NCI-H1105 treated with DMSO at 0.1 percent for 48 hours (cell line): ENCODE measurements around the gene DUSP9.
A peak's percentile ranks its signal among the peaks of the same experiment; 100 is the strongest.

Experiments used
- DNase-seq: peaks from one replicate; lab custom pipeline; 2025; lab: John Stamatoyannopoulos, UW

DUSP9 gene

DNA sequence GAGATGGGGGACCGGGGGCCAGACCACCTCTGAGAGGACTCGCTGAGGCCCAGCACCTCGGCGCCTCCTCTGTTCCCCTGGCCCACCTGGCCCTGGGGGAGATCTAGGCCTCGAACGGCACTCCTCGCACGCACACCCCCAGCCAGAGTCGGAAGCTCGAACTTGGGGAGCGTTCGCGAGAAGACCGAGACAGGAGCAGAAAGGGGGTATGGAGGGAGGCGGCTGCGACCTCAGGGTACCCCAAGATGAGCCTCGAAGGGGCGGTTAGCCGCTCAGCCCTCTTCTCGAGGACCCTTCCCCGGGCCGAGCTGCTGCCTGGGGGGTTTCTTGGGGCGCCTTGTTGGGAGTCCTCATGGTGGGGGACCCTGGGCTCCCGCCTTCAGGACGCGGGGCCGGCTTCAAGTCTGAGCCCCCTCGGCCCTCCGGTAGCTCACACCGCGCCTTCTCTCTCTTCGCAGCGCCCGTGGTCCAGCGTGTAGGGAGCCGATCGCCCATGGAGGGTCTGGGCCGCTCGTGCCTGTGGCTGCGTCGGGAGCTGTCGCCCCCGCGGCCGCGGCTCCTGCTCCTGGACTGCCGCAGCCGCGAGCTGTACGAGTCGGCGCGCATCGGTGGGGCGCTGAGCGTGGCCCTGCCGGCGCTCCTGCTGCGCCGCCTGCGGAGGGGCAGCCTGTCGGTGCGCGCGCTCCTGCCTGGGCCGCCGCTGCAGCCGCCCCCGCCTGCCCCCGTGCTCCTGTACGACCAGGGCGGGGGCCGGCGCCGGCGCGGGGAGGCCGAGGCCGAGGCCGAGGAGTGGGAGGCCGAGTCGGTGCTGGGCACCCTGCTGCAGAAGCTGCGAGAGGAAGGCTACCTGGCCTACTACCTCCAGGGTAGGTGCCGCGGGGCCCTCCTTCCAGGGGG is 706 bp downstream of the DUSP9 start:
- no peak for DNase-seq

- DNase-seq = no peak
Measured at GRCh38 chrX:153648358-153649177, 1.6 kb downstream of the DUSP9 start.

DNA sequence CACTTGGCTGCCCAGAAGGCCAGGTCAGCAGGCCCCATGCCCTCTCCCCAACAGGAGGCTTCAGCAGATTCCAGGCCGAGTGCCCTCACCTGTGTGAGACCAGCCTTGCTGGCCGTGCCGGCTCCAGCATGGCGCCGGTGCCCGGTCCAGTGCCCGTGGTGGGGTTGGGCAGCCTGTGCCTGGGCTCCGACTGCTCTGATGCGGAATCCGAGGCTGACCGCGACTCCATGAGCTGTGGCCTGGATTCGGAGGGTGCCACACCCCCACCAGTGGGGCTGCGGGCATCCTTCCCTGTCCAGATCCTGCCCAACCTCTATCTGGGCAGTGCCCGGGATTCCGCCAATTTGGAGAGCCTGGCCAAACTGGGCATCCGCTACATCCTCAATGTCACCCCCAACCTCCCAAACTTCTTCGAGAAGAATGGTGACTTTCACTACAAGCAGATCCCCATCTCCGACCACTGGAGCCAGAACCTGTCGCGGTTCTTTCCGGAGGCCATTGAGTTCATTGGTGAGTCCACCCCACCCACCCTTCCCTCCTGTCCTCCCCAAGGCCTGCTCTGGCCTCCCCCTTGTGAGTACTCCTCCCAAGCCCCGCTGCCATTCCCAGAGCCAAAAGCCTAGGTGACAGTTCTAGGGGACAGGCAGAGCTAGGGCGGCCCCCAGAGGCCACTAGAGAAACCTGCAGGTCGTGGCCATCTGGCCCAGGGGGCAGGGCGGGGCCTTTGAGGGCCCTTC is 2.3 kb downstream of the DUSP9 start:
- DNase-seq = peak; percentile 37

GRCh38 chrX:153649915-153650782 is 3.1 kb downstream of the DUSP9 start:
- DNase-seq = no peak

DNA sequence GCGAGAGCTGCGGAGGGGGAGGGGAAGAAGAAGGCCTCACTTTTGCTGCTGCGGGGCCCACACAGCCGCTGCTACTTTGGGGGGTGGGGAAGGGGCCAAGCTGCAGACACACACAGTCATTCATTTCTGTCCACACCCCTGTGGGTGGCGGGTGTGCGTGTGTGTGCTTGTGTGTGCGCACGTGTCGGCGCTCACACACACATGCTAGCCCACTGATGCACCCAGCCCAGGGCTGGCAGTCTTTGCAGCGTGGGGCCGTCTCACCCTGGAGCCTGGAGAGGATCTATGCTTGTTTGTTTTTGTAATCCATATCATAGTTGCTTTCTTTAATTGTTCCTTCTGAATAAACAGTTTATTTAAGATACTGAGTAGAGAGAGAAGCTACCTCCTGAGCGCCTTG is 4.0 kb downstream of the DUSP9 start:
- no peak for DNase-seq

DNA sequence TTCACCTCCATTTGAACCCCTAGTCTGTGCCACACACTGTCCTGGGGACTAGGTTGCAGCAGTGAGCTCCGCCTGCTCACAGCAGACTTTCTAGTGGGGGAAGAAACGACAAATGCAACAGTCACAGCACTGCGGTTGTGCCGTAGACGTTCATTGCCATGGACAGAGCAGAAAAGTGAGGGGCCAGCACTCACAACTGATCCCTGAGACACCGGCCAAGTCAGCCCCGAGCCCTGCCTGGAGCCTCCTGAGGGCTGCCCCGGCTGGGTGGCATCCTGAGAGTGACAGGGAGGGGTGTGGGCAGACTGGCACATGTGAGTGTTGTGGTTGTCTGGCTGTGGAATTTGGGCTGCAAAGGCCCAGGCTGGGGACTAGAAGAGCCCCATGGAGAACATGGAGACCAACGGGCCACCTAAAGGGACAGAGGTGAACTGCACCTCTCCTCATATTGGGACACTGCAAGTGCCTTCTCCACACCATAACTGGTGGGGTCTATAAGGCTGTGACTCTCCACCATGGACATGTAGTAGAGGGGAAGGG is 4.6 kb downstream of the DUSP9 start:
- no peak for DNase-seq

DNA sequence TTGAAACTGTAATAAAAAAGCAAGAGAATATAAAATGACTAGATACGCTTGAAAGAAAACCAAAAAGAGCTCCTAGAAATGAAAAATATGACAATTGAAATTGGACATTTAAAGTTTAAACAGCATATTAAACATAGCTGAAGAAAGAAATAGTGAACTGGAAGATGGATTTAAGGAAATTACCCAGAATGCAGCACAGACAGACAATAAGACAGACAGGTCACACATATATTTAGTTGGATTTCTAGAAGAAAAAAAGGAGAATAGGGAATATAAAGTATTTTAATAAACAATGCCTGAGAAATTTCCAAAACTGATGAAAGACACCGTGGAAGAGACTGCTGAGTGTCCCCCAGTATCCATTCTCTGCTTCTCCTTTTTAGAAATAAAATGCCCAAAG is 6.6 kb downstream of the DUSP9 start:
- no peak for DNase-seq

DNA sequence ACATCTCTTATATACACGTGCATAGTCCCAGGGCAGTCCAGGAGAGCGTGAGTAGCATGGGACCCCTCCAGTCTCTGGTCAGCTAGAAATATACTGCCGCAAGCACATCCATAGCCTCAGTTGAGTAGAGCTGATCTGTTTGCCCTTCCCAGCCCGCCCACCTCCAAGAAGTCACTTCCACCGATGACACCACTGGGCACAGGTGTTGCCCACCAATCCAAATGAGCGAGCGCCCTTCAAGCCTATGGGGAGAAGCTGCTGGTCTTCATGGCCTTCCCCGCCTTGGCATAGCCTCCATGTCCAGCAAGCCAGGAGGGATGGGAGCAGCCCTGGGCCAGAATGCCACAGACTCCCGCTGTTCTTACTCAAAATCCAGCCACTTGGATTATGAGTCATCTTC is 10.2 kb downstream of the DUSP9 start:
- no peak for DNase-seq

DNA sequence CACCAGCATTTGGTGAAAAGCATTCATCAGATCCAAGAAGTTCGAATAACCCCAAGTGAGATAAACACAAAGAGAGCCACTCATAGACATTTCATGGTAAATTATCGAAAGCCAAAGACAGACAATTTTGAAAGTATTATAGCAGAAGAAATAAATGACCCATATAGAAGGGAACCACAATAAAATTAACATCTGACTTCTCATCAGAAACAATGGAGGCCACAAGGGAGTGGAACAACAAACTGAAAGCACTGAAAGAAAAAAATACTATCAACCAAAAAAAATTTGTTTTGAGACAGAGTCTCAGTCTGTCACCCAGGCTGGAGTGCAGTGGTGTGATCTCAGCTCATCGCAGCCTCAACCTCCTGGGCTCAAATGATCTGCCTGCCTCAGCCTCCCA is 12.3 kb downstream of the DUSP9 start:
- DNase-seq = no peak

- no peak for DNase-seq
Measured at GRCh38 chrX:153662266-153662665, 15.3 kb downstream of the DUSP9 start.

DNA sequence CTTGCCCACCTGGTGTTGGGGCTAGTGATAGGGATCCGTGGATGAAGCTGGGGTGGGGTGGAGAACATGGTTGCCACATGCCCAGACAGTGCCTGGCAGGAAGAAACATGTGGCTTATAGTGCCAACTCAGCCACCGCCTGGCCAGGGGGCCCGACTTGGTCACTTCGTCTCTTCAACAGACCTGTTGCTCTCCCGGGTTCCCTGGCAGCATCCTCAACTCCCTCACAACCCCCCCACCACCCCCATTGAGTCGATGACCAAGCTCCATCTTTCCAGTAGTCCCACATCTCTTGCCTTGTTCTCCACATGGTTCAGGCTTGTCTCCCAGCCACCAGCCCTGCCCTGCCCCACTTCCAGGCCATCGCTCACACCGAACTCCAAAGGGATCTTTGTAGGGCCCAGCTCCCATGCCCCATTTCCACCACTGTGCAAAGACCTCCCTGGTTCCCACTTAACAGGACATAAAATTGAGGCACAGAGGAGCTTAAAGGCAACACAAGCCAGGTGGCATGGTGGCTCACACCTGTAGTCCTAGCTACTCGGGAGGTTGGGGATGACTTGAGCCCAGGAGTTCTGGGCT is 18.8 kb downstream of the DUSP9 start:
- no peak for DNase-seq

DNA sequence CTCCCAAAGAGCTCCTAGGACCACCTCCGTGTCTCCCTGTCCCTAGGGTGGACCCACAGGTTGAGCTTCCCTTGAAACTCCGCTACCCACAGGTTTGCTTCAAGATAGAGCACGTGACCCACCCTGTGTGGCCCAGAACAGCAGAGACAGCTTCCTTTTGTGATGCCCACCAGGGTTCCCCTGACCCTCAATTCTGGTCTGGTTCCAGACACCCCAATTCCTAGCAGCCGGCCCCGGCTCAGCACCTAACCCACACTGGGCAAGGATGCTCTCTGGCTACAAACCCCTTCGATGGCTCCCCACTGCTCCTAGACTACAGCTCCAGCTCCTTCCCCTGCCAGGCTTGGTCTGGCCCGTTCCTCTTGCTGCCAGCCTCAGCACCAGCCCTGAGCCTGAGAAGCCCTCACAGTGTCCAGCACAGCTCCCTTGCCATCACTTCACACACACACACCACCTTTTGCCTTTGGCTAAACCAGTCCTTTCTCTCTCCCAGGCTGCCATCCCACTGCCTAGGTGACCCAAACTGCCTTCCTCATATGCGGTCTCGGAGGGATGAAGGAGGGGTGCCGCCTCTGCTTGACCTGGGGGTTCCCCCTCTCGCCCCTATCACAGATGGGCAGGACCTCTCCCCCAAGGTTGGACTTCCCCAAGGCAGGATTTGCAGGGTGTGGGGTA is 20.4 kb downstream of the DUSP9 start:
- no peak for DNase-seq

DNA sequence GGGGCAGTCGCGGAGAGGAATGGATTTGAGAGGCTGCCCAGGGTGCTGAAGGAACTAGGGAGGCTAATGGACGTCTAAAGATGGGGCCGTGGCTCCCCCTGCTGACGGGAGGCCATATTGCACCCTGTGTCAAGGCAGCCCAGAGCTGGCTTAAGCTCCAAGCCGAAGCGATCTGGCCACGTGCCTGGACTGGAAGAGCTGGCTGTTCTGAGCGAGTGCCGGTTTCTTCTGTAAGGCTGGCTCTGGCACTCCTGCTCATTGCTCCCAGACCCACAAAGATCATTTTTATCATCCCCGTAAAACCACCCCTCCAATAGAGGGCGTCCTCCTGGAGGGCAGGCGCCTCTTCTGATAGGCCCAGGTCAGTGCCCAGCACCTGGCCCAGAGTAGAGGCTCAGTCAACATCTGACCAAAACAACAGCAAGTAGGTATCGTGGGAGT is 21.0 kb downstream of the DUSP9 start:
- DNase-seq = peak; percentile 78

DNA sequence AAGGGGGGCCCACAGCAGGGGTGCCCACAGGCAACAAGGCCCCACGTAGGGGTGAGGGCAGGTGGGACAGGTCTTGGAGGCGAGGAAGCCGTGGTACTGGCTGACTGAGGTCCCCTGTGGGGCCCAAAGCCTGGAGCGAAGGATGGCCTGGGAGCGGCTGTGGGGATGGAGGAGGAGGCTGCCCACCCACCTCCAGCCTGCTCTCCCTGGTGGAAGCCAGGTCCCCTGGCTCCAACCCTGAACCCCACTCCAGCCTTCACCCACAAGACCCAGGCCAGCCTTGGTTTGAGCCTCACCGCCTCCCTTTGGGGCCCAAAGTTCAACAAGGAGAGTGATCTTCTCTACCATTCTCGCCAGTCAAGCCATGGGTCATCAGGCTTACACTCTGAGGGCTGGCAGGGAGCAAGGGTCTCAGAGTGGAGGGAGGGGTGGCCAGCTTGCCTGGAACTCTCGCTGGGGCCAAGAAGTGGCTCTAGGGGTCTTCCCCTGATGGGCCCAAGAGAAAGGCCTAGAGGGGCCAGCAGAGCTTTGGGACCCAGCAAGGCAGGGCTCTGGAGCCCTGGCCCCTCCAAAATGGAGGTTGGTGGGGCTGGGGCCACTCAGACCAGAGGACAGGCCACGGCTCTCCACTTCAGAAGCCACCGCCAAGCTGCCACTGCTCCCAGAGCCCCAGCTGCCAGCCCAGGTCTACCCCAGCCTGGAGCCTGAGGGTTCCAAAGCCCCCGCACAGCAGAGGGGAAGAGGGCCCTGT is 21.6 kb downstream of the DUSP9 start:
- no peak for DNase-seq

DNA sequence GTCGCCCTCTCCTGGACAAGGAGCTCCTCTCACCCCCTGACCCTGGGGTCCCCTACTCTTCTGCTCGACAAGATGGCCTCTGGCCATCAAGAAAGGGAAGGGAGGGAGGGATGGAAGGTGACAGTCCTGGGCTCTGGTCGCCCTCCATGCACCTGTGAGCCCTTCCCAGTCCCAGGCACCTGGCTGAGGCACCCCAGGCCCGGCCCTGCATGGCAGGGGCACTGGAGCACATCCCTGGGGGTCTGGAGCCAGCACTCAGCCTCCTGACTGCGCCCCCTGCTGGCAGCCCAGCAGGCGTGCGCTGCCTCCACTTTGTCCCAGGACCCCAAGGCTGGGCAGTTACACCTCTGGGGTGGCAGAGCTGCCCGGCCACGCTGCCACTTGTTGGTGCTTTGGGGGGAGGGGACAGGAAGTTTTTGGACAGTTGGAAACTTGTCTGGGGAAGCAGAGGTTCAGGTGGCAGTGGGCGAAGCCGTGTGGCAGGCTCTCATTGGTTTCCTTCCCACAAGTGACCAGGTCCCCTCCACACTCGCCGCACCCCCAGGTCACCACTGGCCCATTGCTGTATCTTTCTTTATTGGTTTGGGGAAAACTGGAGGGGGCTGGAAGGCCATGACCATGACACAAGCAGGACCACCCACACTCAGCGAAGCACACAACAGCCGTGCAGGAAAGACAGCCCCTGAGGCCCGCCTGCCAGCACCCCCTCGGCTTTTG is 22.3 kb downstream of the DUSP9 start:
- DNase-seq = peak; percentile 18

DNA sequence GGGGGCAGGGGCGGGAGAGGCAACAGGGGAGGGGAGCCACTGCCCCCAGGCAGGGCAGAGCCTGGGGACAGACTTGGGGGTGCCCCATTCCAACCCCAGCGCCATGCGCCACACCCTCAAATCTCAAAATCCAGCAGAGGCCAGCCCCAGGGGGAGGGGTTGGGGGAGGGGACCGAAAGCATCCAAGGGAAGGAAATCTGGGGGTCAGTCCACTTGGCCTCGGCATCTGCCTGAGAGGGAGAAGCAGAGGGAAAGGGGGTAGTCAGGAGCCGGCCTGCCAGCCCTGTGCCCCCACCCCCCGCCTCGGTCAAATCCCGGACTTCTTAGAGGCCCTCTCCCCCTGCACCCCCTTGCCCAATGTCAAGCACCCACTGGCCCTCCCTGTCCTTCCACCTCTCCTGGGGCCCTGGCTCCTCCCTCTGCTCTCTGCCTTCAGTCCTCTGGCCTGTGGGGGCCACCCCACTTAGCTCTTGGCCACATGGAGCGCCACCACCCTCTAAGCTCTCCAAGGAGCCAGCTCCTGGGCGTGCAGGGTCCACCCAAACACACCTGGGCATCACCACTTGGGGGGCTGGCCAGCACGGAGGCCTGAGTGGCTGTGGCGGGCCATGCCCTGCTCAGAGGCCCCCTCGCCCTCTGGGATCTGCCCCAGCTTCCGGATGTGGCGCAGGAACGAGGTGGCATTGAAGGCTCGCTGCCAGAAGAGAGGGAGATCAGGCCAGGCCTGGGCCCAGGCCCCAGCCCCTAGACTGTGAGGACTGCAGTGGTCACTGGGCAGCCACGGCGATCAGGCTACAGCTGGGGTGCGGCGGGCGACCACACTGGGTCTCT is 23.1 kb downstream of the DUSP9 start:
- DNase-seq = no peak

DNA sequence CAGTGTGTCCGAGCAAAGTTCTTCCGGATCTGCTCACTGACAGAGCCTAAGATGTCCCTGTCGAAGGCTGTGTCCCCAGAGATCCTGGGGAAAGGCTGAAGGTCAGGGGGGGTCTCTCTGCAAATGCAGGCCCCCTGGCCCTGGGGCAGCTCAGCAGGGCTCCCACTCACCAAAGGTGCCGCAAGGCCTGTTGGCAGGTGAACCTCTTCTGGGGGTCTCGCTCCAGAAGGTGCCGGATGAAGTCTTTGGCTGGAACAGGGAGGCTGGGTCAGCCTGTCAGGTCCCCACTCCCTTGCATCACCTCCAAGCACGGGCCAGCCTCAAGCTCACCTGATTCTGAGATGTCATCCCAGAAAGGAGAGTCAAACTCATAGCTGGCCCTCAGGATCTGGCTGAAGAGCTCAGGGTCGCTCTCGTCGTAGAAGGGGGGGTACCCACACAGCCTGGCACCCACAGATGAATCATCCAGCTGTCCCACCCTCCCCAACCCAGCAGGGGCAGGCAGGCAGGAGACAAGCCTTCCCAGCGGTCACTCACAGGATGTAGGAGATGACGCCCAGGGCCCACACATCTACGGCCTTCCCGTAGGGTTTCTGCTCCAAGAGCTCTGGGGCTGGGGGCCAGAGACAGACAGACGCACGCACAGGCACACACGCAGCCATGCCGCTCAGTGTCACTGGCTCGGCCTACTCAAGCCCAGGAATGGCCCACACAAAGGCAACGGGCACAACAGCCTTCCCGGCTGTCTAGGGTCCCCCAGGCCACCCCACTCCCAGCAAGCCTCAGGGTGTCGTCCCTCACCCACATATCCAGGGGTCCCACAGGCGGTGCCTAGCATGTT is 24.0 kb downstream of the DUSP9 start:
- no peak for DNase-seq
